GM19240 (cell line): Measurements from ENCODE around the gene PSAPL1.
"Not testable (repeated sequence)": the region's sequence is repeated elsewhere in the genome, so short reads cannot be mapped to it uniquely, and the experiment has no call there.

Experiments used
- DNase-seq: peaks from one replicate; pipeline ENCODE4 v3.0.0; 2011; ENCODE audit warnings: low spot score; ENCODE audit not compliant: insufficient read length

PSAPL1 gene

GRCh38 chr4:7459471-7459870 is 24.7 kb upstream of the PSAPL1 start:
- DNase-seq = no peak

- no peak for DNase-seq
Measured at GRCh38 chr4:7458477-7458876, 23.7 kb upstream of the PSAPL1 start.

GRCh38 chr4:7458066-7458425 is 23.3 kb upstream of the PSAPL1 start:
- DNase-seq = no peak

DNA sequence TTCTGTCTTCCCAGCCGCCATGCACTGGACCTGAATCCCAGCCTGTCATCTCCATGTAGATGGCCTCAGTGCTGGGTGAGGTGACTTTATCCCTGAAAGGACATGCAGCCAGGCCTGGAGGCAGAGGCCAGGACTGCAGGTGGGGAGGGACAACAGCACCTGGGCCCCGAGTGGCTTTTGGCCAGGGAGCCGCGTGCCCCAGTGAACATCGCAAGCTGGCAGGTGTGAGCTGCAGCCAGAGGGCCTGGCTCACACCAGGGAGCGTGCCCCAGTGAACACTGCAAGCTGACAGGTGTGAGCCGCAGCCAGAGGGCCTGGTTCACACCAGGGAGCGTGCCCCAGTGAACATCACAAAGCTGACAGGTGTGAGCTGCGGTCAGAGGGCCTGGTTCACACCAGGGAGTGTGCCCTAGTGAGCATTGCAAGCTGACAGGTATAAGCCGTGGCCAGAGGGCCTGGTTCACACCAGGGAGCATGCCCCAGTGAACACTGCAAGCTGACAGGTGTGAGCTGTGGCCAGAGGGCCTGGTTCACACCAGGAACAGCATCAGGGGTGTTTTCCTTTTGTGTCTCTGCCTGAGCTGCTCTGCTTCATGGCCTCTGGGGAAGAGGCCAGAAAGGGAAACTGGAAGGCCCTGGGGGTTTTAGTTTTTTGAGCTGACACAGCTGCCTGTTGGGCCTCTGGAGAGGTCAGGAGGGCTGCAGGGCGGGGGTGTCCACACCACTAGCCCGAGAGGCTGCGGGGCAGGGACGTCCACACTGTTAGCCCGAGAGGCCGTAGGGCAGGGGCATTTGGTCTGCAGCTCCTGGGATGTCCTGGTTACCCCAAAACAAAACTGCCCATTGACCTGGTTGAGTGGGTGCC is 22.7 kb upstream of the PSAPL1 start:
- no peak for DNase-seq

DNA sequence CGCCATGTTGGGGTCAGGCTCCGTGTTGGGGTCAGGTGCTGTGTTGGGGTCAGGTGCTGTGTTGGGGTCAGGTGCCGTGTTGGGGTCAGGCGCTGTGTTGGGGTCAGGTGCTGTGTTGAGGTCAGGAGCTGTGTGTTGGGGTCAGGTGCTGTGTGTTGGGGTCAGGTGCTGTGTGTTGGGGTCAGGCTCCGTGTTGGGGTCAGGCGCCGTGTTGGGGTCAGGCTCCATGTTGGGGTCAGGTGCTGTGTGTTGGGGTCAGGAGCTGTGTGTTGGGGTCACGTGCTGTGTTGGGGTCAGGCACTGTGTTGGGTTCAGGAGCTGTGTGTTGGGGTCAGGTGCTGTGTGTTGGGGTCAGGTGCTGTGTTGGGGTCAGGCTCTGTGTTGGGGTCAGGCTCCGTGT is 18.1 kb upstream of the PSAPL1 start:
- DNase-seq = not testable (repeated sequence)

- DNase-seq = no peak
Measured at GRCh38 chr4:7451800-7452199, 17.1 kb upstream of the PSAPL1 start.

GRCh38 chr4:7451434-7451789 is 16.7 kb upstream of the PSAPL1 start:
- no peak for DNase-seq

DNA sequence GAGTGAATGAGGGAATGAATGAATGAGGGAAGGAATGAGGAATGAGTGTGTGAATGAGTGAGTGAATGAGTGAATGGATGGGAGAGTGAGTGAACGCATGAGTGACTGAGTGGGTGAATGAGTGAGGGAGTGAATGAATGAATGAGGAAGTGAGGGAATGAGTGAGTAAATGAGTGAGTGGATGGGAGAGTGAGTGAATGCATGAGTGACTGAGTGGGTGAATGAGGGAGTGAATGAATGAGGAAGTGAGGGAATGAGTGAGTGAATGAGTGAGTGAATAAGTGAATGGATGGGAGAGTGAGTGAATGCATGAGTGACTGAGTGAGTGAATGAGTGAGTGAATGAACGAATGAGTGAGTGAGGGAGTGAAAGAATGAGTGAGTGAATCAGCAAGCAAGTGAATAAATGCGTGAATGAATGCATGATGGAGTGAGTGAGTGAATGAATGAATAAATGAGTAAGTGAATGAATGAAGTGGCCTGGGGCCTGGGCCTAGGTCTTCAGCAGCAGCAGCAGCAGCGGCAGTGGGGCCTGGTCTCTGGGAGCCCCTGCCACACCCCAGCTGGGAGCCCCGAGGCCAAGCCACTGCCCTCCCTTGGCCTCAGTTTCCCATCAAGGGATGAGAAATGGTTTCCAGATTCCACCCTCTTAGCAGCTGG is 16.2 kb upstream of the PSAPL1 start:
- DNase-seq = no peak

DNA sequence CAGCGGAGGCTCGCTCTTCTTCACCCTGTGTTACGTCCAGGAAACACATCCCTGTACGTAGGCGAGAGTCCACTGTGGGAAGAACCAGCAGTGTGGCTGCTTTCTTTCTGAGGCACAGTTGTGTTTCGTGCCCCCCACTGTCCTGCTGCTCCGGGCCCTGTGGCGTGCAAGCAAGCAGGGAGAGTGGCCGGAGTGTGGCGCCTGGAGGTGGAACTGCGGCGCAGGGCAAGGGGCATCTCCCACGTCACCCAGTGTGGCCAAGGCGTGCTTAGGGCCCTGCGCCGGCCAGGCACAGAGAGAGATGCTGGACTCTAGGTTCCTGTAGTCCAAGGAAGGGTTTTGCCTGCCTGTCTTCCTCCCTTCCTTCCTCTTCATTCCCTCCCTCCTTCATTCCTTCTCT is 13.3 kb upstream of the PSAPL1 start:
- DNase-seq = no peak

- DNase-seq = no peak
Measured at GRCh38 chr4:7447236-7447635, 12.5 kb upstream of the PSAPL1 start.

GRCh38 chr4:7444731-7445130 is 10.0 kb upstream of the PSAPL1 start:
- DNase-seq = no peak

- DNase-seq = no peak
Measured at GRCh38 chr4:7444314-7444713, 9.6 kb upstream of the PSAPL1 start.

DNA sequence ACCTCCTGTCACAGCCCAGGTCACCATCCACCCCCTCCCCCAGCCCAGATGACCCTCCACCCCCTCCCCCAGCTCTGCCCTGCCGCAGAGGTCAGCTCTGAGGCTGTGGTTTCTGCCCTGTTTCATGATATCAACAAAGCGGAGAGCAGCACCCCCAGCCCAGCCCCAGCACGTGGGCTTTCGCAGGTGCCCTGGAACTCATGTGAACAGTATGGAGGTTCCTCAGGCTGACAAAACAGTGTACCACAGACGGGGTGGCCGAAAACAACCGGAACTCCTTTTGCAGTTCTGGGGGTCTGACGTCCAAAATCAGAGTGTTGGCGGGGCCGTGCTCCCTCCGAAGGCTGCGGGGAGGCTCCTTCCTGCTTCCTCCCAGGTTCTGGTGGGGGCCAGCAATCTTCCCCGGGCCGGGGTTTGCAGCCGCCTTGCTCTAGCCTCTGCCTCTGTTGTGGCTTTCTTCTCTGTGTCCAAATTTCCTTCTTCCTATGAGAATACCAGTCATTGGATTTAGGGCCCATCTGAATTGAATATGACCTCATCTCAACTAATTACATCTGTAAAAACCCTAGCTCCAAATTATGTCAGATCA is 7.9 kb upstream of the PSAPL1 start:
- no peak for DNase-seq

DNA sequence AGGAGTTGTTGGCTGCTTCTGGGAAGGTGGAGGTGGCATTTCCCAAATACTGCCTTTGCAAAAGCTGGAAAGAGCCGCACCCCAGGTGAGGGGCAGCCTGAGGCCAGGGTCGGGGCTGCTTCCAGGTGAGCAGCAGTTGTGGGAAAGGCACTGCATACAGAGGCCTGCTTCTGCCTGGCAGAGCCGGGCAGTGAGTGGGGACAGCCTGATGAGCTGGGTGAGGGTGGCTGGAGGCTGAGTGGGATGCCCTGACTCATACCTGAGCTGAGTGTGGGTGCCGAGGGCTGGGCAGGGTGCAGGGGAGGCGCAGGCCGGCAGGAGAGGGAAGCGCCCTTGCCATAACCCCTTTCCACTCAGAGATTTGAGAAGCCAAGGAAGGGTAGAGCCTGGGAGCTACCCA is 6.5 kb upstream of the PSAPL1 start:
- no peak for DNase-seq

DNA sequence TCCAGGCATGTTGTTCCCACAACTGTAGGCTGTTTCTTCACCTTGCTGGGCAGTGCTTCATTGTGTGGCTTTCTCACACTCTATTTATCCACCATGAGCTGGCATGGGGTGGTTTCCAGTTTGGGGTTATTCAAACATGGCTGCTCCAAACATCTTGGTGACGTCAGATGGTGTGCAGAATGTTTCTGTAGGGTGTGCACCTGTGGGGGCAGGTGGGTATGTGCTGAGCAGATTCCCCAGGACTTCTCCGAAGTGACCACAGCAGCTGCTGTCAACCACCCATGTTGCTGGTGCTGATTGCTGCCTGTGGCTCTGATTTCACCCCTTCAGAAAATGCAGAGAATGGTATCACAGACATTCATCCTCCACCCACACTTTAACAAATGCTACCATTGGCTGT is 5.0 kb upstream of the PSAPL1 start:
- DNase-seq = no peak

DNA sequence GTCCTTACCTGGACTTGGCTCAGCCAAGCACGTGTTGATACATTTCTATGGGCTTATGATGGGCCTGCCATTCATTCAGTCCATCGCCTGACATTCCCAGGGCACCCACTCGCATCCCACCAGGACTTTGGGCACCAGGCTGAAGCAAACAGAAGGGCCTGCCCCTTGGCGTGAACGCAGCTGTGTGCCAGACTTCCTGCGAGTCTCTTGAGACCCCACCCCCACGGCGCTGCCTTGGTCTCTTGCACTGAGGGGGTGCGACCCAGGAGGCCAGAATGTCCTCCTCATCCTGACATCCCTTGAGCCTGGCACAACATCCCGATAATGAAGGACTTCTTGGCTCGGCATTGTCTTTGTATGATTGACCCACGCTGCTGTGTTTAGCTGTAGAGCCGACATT is 1.5 kb upstream of the PSAPL1 start:
- no peak for DNase-seq

GRCh38 chr4:7435471-7436061 is 836 bp upstream of the PSAPL1 start:
- DNase-seq = no peak

- DNase-seq = no peak
Measured at GRCh38 chr4:7434141-7434765, 477 bp downstream of the PSAPL1 start.

GRCh38 chr4:7433376-7434140 is 1.2 kb downstream of the PSAPL1 start:
- DNase-seq = no peak

DNA sequence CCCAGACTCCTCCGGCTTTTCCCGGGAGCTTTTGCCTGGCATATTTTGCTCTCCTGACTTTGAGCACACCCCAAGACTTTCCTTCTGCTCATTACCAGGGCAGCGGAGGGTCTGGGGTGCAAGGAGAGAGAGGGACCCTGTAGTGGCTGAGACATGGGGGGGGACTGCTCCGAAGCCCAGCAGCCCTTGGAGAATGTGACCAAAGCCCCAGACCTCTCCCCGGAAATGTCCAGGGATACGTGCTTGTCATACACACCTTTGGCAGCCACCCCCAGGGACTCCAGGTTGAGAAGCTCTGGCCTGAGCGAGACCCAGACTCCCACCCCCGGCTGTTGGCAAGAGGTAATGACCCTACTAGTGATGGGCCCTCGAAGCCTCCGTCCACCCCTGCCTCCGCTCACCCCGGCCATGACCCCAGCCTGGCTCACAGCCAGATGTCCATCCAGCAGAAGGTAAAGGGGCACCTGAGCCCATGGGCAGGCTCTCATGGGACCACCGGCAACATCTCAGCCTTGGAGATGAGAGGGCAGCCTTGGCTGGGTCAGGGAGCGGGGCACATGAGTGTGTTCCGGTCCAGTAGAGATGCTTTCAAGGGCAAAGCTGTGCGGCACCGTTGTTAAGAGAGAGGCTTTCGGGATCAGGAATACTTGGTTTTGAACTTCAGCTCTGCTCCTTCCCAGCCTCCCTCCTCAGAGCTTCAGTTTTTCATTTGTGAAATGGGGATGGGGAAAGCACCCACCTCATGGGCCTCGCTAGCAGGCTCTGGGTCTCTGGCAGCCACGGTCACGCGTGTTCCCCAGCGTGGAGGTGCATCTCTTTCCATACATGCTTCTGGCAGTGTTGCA is 2.0 kb downstream of the PSAPL1 start:
- no peak for DNase-seq
